Measurements from ENCODE around the gene RPGRIP1. TPM values are rescaled to one million over a fixed set of nuclear protein-coding genes. Genes with fewer than 3 reads are reported as not detected.

The RPGRIP1 gene
- total and polyA plus RNA-seq, 9 donors = 0.15 to 0.42 (median 0.31) TPM; not detected in 5

DNA sequence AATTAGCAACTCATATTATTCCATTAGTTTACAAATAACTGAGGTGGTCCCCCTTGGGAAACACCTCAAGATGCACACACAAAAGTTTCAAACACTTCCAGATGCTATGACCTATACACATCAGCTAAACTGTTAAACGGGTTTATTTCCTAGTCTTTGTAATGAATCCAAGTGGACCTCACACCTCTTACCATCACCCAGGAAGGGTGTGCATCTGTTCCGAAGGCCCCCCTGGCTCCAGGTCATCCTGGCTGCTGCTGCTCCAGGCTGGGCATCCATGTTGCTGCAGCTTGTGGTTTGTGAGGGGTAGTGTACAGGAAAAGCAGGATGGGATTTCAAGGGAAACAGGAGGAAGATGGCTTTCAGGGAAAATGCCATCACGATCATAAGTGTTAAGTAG, 17.5 kb upstream of the RPGRIP1 start:
- DNase-seq = no peak
- Histone ChIP-seq H3K27ac (no peak overlapping the region), H3K27me3 (no peaks in the 10 kb centered on the region), H3K4me3 (no peak overlapping the region), H3K36me3 (no peaks in the 10 kb centered on the region), H3K9me3 (no peaks in the 10 kb centered on the region), H3K4me1 (ENCODE audit: insufficient read depth) (peaks cover 9% of the 10 kb centered on the region)
- TF ChIP-seq EP300 (IDR thresholded peaks at IDR 0.05) = no peak
- intact Hi-C loops (cut with DNase I) = loop anchor here in 2 of 4 donors (10.0 kb wide), 2 partner anchors 48 to 158 kb away; partner anchors contain the start of gene TMEM253 (in 1 of the 2)
- WGBS, 3 donors = 33 to 36% (median 35%) methylated on average over 3 of the region's 3 CpGs

DNA sequence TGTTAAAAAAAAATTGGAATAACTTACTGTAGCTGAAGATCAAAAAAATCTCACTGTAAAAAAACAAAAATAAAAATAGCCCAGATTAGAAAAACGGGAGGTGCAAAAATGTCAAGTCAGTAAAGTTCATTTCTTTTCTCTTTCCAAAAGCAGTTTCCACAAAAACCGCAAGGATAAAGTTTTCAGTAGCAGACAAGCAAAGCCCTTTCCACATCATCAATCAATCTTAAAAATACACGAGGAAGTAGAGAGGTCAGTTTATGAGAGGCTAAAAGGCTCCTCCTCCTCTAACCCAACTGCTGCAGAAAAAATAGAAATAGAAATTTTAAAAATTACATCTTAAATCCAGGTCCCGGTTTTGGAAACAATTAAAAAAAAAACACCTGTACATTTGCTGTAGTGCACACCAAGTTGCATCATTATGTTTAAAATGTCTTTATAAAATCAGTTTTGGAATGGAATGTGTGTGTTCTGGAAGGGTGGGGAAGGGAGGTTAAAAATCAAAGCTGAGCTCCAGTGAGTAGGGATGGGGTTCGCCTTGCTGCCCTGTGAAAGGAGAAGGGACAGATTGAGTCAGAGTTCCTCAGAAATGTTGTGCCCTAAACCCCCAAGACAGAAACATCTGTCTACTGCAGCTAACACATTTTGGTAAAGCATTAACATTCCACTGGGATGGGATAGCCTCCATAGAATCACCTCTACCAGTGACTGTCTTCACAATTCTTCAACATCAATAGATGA, 16.4 kb upstream of the RPGRIP1 start:
- Histone ChIP-seq H3K4me1 (ENCODE audit: insufficient read depth) (peaks cover 8% of the 10 kb centered on the region), H3K27me3 (no peaks in the 10 kb centered on the region), H3K4me3 (no peak overlapping the region), H3K27ac (no peak overlapping the region), H3K36me3 (no peaks in the 10 kb centered on the region), H3K9me3 (no peaks in the 10 kb centered on the region)
- intact Hi-C loops (cut with DNase I) = loop anchor here in 2 of 4 donors (10.0 kb wide), 2 partner anchors 49 to 159 kb away; partner anchors contain the start of gene TMEM253 (in 1 of the 2)
- no peak for TF ChIP-seq EP300 (IDR thresholded peaks at IDR 0.05)
- TF ChIP-seq, protein P1, sequence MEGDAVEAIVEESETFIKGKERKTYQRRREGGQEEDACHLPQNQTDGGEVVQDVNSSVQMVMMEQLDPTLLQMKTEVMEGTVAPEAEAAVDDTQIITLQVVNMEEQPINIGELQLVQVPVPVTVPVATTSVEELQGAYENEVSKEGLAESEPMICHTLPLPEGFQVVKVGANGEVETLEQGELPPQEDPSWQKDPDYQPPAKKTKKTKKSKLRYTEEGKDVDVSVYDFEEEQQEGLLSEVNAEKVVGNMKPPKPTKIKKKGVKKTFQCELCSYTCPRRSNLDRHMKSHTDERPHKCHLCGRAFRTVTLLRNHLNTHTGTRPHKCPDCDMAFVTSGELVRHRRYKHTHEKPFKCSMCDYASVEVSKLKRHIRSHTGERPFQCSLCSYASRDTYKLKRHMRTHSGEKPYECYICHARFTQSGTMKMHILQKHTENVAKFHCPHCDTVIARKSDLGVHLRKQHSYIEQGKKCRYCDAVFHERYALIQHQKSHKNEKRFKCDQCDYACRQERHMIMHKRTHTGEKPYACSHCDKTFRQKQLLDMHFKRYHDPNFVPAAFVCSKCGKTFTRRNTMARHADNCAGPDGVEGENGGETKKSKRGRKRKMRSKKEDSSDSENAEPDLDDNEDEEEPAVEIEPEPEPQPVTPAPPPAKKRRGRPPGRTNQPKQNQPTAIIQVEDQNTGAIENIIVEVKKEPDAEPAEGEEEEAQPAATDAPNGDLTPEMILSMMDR (IDR thresholded peaks at IDR 0.05) = no peak
- no peak for TF ChIP-seq POLR2A (IDR thresholded peaks at IDR 0.05)
- DNase-seq = no peak
- 12 to 15% (median 14%) methylated on average over 5 of the region's 5 CpGs for WGBS, 3 donors

DNA sequence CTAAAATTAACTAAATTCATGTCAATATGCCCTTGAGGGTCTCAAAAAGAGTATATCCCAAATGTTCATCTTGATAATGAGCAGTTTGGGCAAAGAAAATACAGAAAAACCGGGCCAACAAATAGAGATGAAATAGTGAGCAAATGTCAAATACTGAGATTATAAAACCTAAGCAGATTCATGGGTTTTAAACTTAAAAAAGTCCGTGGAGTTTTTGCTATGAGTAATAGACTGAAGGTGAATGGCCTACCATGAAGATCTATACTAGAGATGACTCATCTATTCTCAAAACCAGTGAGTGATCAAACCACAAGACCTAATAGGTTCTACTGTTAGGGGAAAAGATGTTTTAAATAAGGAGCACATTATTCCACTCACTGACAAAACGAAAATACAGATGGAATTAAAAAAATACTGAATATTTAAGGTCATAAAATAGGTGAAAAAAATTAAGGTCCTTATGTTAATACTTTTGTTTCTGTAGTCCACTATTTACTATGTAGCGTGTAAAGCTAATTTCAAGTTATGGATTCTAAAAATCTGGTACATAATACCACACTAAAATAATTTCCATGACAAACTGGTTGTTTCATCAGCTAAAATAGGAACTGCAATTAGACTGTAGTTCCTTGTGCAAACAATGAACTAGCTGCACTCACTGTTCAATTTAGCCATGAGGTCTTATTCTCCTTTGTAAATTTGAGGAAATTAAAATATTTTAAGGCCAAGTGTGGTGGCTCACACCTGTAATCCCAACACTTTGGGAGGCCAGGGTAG, 15.7 kb upstream of the RPGRIP1 start:
- no peaks in the 10 kb centered on the region for H3K9me3 ChIP-seq
- WGBS, 3 donors = 27 to 36% (median 27%) methylated on average over 4 of the region's 4 CpGs
- TF ChIP-seq EP300 (IDR thresholded peaks at IDR 0.05) = no peak
- TF ChIP-seq, protein P1 (IDR thresholded peaks at IDR 0.05) = no peak
- no peak for TF ChIP-seq POLR2A (IDR thresholded peaks at IDR 0.05)
- H3K36me3 ChIP-seq = no peaks in the 10 kb centered on the region
- no peak overlapping the region for H3K4me3 ChIP-seq
- no peak overlapping the region for H3K27ac ChIP-seq
- H3K4me1 ChIP-seq (ENCODE audit: insufficient read depth) = peaks cover 8% of the 10 kb centered on the region
- no peaks in the 10 kb centered on the region for H3K27me3 ChIP-seq
- intact Hi-C loops (cut with DNase I) = loop anchor here in 2 of 4 donors (10.0 kb wide), 2 partner anchors 49 to 159 kb away; partner anchors contain the start of gene TMEM253 (in 1 of the 2)
- no peak for DNase-seq

DNA sequence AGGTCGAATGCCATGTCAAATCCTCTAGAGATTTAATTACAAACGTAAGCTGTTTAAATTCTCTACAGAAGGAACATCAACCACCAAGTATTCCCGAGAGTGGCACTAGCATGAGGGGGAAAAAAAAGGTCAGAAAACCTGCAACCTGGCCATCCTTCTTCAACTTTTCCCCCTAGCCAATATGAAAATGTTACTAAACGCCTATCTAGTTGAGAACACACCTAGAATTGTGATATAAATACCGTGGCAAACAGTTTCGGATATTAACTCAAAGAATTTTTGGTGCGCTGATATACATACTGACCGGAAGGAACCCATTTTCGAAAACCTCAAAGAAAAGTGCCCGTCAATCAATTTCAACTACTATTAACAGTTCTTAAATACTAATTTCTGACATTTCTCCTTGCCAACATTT, 12.4 kb upstream of the RPGRIP1 start:
- no peak overlapping the region for H3K27ac ChIP-seq

More for the DNA sequence above, 12.4 kb upstream of the RPGRIP1 start:
- peaks cover 9% of the 10 kb centered on the region for H3K4me1 ChIP-seq (ENCODE audit: insufficient read depth)
- H3K36me3 ChIP-seq = no peaks in the 10 kb centered on the region
- H3K4me3 ChIP-seq = peak overlapping the region; percentile 90
- intact Hi-C loops (cut with DNase I) = loop anchor here in 2 of 4 donors (10.0 kb wide), 2 partner anchors 53 to 163 kb away; partner anchors contain the start of gene TMEM253 (in 1 of the 2)
- no peaks in the 10 kb centered on the region for H3K9me3 ChIP-seq
- 2 to 8% (median 6%) methylated on average over 10 of the region's 10 CpGs for WGBS, 3 donors
- TF ChIP-seq EP300 (IDR thresholded peaks at IDR 0.05) (no peak), POLR2A (IDR thresholded peaks at IDR 0.05) (no peak)
- TF ChIP-seq, protein P1 (IDR thresholded peaks at IDR 0.05) = no peak
- no peaks in the 10 kb centered on the region for H3K27me3 ChIP-seq
- no peak for DNase-seq

All from ovary (tissue), 9 donors.